IPS DF 4.7 (cell line): ENCODE measurements around the gene UBTD1.

Source experiments
- DNase-seq: peaks from one replicate; pipeline ENCODE4 v3.0.0-alpha.2; 2013; ENCODE audit warnings: low spot score; ENCODE audit errors: extremely low read depth

The UBTD1 gene

GRCh38 chr10:97584060-97584797, 85.5 kb downstream of the UBTD1 start, which contains the start of gene HOGA1:
HOGA1 (plus strand) TSS chr10:97584389; CDS start chr10:97584704, 315 bp downstream.
- DNase-seq: no peak

GRCh38 chr10:97584798-97585438, 86.2 kb downstream of the UBTD1 start:
- DNase-seq: no peak

- no peak for DNase-seq
Observed at GRCh38 chr10:97585439-97585811, 86.7 kb downstream of the UBTD1 start.

- DNase-seq: no peak
Observed at GRCh38 chr10:97587183-97587582, 88.5 kb downstream of the UBTD1 start.

DNA sequence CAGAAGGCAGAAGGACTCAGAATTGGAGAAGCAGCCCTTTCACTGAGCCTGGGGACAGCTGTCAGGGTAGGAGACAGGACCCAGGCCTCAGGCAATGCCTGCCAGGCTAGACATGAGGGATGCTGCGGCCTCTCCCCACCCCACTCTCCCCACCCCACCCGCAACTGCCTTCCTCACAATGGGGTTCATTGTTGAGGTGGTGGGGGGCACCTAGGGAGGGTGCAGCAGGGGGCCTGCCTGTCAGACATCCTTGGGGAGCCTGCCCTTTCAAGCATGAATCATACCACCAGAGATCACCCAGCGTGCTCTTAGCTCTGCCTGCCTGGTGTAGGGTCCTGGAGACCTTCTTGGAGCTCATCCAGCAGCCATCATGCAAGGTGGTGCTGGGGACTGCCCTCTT, 90.8 kb downstream of the UBTD1 start, which contains the start of gene C10orf62:
TSS of gene C10orf62 (plus strand) at position 243 of the 400 bp plus-strand sequence. CDS start 177 bp downstream, outside the sequence.
- DNase-seq: no peak

GRCh38 chr10:97590082-97590747, 91.5 kb downstream of the UBTD1 start:
- DNase-seq: no peak

- DNase-seq: no peak
Observed at GRCh38 chr10:97590748-97591495, 92.2 kb downstream of the UBTD1 start.

DNA sequence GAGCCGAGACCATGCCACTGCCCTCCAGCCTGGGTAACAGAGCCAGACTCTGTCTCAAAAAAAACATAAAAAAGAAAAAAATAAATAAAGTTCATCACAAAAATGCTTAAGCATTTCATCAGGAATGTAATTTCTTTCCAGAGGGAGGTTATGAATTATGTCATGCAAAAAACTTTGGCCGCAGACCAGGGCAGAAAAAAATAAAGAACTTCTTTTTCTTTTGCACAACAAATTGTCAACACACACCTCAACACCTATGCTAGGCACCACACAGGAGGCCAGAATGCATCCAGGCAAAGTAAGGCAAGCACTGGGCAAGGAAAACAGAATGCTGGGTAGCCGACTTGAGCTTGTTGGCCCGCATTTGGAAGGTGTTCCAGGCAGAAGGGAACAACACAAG, 94.7 kb downstream of the UBTD1 start:
- no peak for DNase-seq

DNA sequence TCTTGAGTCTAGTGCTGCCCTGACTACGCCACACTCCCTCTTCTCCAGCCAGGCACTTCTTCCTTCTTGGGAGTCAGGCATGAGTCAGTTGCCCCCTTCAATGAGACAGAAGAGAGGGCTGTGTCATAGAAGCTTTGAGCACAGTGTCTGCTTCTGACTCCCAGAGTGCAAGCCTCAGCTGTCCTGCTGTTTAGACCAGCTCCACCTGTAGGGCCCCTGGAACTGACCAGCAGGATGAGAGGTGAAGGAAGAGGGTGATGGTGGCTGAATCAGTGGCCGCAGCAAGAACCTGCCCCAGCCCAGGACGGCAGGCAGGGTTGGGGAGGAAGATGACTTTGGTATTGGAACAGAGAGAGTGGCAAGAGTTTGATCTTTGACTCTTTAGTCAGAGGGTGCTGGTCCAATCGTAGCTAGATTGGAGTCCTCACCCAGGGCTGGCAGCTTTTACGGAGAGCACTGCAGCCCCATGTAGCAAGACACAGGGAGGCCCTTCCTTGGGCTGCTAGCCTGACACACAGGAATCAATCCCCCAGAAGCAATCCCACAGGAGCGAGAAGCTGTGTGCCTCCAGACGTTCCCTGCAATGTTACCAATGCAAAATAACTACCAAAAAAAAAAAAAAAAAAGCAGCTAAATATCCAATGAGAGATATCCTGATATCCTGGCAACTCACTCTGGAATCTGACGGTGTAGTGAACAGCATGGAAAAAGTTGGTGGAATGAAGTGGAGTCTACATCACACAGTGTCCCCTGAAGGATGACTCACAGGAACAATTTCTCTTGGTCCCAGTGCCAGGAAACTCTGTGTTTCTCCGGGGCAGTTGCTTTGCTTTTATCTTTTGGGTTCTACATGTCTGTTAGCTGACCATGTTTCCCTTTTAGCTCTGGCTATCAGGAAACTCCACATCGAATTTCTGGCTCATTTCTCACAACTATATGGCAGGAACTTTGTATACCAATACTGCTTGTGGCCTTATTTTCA, 97.7 kb downstream of the UBTD1 start:
- DNase-seq: no peak

DNA sequence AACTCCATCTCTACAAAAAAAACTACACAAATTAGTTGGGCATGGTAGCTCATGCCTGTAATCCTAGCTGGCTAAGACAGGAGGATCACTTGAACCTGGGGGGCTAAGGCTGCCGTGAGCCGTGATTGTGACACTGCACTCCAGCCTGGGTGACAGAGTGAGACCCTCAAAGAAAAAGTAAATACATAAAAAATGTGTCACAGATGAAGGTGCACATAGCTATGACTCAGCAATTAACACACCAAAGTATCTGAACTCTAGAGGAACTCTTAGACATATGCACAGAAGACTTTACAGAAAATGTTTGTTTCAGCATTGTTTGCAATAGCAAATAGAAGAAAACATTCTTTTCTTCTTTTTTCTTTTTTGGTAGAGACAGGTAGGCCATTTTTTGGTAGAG, 99.1 kb downstream of the UBTD1 start:
- DNase-seq: no peak

DNA sequence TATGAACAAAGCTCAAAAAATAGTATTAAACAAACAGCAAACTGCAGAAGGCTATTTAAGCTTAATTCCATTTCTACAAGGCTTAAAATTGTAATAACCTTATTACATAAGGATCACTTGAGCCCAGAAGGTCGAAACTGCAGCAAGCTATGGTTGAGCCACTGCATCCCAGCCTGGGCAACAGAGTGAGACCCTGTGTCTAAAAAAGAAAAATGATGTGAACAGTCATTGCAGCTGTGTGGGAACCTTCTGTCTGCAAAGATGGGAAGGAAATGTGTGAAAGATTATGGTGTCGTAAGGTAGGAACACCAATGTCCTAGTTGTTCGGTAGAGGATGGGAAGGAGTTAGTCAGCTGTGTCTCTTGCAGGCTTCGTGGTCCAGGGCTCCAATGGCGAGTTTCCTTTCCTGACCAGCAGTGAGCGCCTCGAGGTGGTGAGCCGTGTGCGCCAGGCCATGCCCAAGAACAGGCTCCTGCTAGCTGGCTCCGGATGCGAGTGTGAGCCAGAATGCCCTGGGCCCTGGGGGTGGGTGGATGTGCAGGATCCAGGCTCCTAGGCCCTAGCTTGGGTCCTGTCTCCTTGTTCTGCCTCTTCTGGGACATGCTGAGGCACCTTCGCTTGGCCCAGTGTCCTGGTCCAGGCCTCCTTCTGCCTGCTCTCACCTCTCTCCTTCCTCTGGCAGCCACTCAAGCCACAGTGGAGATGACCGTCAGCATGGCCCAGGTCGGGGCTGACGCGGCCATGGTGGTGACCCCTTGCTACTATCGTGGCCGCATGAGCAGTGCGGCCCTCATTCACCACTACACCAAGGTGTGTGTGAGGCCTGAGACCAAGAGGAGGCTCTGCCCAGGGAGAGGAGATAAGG, 99.9 kb downstream of the UBTD1 start:
- no peak for DNase-seq

- DNase-seq: no peak
Observed at GRCh38 chr10:97599272-97599619, 100.5 kb downstream of the UBTD1 start.

DNA sequence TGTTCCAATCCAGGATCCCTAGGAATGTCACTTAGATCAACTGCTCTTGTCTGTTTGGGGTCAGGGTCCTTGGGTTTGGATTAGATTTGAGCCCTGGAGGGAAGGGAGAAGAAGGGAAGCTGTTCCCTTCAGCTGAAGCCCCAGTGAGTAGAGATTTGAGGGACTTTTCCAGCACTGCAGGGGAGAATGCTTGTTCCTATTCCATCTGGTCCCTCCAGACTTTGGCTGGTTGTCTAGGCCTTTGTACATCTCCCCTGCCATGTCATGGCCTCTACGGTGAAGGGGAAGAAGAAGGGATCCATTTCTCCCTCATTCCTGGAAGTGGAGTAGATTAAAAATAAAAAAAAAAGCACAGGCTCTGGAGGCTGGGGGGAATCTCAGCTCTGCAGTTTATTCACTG, 101.9 kb downstream of the UBTD1 start:
- no peak for DNase-seq

DNA sequence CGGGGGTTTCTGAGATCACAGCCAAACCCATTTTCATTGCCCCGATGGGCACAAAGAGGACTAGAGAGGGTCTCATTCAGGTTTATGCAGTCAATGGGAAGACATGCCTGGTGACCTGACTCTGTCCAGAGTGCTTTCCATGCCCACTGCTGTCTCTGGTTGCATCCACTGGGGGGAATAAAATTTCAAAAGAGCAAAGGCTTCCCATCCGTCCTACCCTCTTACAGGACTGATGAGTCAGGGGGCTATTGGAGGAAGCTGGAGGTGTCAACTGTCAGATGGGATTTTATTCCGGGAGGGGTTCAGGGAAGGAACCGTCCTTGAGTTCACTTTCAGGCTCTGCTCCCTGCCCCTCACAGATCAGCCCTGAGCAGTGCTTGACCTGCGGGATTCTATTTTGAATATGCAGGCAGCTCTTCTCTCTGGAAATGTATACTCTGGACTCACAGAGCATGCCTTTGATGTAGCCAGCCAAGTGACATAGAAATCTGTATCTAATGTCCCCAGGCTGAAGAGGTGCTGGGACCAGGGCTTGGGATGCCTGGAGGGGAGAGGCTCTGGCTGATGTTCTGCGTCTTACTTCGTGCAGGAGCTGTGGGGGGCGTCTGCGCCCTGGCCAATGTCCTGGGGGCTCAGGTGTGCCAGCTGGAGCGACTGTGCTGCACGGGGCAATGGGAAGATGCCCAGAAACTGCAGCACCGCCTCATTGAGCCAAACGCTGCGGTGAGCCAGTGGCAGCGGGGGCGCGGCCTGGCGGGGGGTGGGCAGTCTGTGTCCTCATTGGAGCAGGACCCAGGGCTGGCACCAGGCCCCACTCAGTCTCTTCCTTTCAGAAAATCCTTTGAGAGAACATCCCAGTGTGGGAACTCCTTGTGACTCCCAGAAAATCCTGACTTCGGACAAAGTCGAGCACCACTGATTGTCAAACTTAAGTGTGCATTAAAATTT, 102.8 kb downstream of the UBTD1 start:
- no peak for DNase-seq

GRCh38 chr10:97607095-97607636, 108.4 kb downstream of the UBTD1 start:
- no peak for DNase-seq

DNA sequence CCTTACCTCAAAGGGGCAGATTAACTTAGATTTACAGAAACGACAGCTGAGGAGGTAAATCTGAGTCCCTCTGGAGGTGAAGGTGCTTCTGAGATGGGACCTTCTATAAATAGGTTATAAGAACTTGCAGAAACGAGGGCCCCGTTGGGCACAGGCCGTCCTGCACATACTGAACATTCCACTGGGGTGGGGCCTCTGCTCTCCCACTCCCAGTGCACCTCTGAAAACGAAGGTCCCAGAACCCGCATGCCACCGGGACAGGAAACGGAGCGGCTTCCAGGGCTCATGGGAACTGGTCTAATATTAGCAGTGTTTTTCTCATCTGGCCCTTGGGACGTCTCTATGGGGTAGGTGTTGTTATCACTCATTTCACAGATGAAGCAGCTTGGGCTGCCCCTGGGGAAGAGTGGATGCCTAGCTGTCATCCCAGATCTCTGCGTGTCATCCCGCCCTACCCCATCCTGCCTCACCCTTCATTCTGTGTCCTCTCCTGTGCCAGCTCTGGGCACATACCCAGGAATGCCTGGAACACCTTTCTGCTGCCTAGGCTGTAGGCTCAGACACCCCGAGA, 110.4 kb downstream of the UBTD1 start:
- DNase-seq: no peak

- DNase-seq: no peak
Observed at GRCh38 chr10:97611473-97611872, 112.7 kb downstream of the UBTD1 start.

DNA sequence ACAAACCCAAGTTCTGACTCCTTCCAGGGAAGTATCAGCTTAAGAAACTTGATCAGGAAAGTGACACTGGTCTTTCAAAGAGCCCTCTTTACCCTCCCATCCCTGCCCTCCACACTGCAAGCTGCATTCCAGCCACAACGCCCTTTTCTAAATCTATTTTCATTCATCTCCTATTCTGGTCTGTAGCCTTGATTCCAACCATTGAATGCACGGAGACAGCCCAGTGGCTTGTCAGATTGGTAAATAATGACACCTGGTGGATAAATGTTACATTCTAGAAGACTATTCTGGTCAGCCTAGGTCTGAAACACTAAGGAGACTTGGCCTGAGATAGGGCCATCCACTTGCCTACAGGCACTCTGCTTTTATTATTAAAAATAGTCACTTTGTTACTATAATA, 113.7 kb downstream of the UBTD1 start:
- peak; percentile 53 for DNase-seq
